ENCODE measurements around the gene SLC39A3. TPM values are rescaled to one million over a fixed set of nuclear protein-coding genes. Genes with fewer than 3 reads are reported as not detected.

Gene SLC39A3
- total and polyA plus RNA-seq, 2 of the 8 experiments (the other 6 are each of a cell fraction or from before 2014, with no cell fraction given), result 33.0 to 52.9 TPM

- TF ChIP-seq KDM4A (IDR thresholded peaks at IDR 0.05; ENCODE audit: low read depth, low read length, severe bottlenecking) (no peak), EZH2 (IDR thresholded peaks at IDR 0.05; ENCODE audit: low read depth, low read length, severe bottlenecking) (no peak), TAF1 (IDR thresholded peaks at IDR 0.05; ENCODE audit: low read depth, low read length) (no peak), NANOG (IDR thresholded peaks at IDR 0.05; ENCODE audit: insufficient read depth, low read depth, low read length, poor library complexity, severe bottlenecking) (no peak)
Measured at GRCh38 chr19:2770055-2771013, 30.5 kb upstream of the SLC39A3 start (continued).

Measured in H1 (cell line).